ENCODE measurements around the gene UNC13A.

Gene UNC13A

DNA sequence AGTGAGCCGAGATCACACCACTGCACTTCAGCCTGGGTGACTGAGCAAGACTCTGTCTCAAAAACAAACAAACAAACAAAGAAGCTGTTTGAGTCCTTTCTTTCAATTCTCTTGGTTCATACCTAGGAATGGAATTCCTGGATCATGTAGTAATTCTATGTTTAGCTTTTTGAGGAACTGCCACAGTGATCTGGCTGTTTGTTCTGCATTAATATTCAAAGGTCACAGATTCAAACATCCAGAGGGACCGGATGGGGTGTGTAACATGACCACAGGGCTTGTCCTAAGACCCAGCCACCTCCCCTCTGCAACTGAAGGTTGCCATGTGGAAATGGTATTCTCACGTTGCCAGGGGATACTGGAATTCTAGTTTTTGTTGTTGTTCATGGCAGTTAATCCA, 122.5 kb downstream of the UNC13A start:
- no peaks in the 10 kb centered on the region for H4K20me1 ChIP-seq (ENCODE audit: insufficient read depth, low read length, poor library complexity, severe bottlenecking)

DNA sequence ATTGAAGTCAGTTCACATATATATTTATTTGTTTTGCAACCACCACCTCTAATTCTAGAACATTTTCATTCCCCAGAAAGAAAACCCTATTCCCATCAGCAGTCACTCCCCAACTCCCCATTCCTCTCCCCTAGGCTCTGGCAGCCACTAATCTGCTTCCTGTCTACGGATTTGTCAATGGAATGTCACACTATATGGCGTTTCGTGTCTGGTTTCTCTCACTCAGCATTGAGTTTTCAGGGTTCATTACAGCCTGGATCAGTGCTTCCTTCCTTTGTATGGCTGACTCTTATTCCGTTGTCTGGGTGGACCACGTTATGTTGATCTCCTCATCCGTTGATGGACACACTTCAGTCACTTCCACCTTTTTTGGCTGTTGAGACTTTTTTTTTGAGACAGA, 123.4 kb downstream of the UNC13A start:
- TF ChIP-seq, protein P1, sequence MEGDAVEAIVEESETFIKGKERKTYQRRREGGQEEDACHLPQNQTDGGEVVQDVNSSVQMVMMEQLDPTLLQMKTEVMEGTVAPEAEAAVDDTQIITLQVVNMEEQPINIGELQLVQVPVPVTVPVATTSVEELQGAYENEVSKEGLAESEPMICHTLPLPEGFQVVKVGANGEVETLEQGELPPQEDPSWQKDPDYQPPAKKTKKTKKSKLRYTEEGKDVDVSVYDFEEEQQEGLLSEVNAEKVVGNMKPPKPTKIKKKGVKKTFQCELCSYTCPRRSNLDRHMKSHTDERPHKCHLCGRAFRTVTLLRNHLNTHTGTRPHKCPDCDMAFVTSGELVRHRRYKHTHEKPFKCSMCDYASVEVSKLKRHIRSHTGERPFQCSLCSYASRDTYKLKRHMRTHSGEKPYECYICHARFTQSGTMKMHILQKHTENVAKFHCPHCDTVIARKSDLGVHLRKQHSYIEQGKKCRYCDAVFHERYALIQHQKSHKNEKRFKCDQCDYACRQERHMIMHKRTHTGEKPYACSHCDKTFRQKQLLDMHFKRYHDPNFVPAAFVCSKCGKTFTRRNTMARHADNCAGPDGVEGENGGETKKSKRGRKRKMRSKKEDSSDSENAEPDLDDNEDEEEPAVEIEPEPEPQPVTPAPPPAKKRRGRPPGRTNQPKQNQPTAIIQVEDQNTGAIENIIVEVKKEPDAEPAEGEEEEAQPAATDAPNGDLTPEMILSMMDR (conservative IDR thresholded peaks at IDR 0.05; ENCODE audit: low read length): no peak
- TF ChIP-seq EZH2phosphoT487 (IDR thresholded peaks at IDR 0.05; ENCODE audit: borderline replicate concordance): no peak

More for the DNA sequence above, 122.5 kb downstream of the UNC13A start:
- no peak overlapping the region for H3K4me3 ChIP-seq (ENCODE audit: low read length, poor library complexity, severe bottlenecking)
- H3K9me3 ChIP-seq (ENCODE audit: insufficient read depth, low read depth, low read length): no peaks in the 10 kb centered on the region
- H3K4me1 ChIP-seq (ENCODE audit: insufficient read depth, low read length, poor library complexity, severe bottlenecking): no peaks in the 10 kb centered on the region
- H3K79me2 ChIP-seq (ENCODE audit: insufficient read depth, low read length): no peaks in the 10 kb centered on the region
- H3F3A ChIP-seq (ENCODE audit: low read depth): no peaks in the 10 kb centered on the region
- H3K27me3 ChIP-seq (ENCODE audit: insufficient read depth, low read length, poor library complexity, severe bottlenecking): no peaks in the 10 kb centered on the region
- H3K36me3 ChIP-seq (ENCODE audit: insufficient read depth, low read length): peaks cover 52% of the 10 kb centered on the region; the same call in 1 of the 2 replicates
- no peak overlapping the region for H3K9ac ChIP-seq (ENCODE audit: low read depth, low read length, poor library complexity, severe bottlenecking)
- no peak overlapping the region for H3K4me2 ChIP-seq (ENCODE audit: low read depth, low read length, poor library complexity, severe bottlenecking)
- no peaks in the 10 kb centered on the region for H3K9me2 ChIP-seq (replicated peaks; ENCODE audit: low read depth, low read length)
- TF ChIP-seq EZH2phosphoT487 (IDR thresholded peaks at IDR 0.05; ENCODE audit: borderline replicate concordance): no peak
- TF ChIP-seq, protein P1 (conservative IDR thresholded peaks at IDR 0.05; ENCODE audit: low read length): no peak
- H2AFZ ChIP-seq (ENCODE audit: low read length): no peak overlapping the region

DNA sequence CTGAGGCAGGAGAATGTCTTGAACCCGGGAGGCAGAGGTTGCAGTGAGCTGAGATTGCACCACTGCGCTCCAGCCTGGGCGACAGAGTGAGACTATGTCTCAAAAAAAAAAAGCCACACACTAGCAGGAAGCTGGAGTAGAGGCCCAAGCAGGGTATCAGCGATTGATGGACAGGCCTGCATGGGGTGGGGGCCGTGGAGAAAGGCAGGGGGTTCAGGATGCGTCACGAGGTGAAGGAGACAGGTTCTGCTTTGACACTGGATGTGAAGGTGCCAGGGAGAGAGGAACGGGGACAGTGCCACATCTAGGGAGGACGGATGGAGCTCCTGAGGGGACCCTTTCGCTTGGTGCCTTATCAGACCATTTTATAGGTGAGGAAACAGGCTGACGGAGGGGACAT, 125.6 kb downstream of the UNC13A start:
- H3K9me3 ChIP-seq (ENCODE audit: insufficient read depth, low read depth, low read length): no peaks in the 10 kb centered on the region
- H3K9me2 ChIP-seq (replicated peaks; ENCODE audit: low read depth, low read length): no peaks in the 10 kb centered on the region
- peaks cover 3% of the 10 kb centered on the region for H4K20me1 ChIP-seq (ENCODE audit: insufficient read depth, low read length, poor library complexity, severe bottlenecking)
- no peaks in the 10 kb centered on the region for H3F3A ChIP-seq (ENCODE audit: low read depth)
- peaks cover 23% of the 10 kb centered on the region for H3K79me2 ChIP-seq (ENCODE audit: insufficient read depth, low read length)
- no peaks in the 10 kb centered on the region for H3K27me3 ChIP-seq (ENCODE audit: insufficient read depth, low read length, poor library complexity, severe bottlenecking)
- H3K36me3 ChIP-seq (ENCODE audit: insufficient read depth, low read length): peaks cover 36% of the 10 kb centered on the region; the same call in 1 of the 2 replicates
- TF ChIP-seq, protein P1 (conservative IDR thresholded peaks at IDR 0.05; ENCODE audit: low read length): no peak
- TF ChIP-seq EZH2phosphoT487 (IDR thresholded peaks at IDR 0.05; ENCODE audit: borderline replicate concordance): no peak
- no peak overlapping the region for H2AFZ ChIP-seq (ENCODE audit: low read length)
- no peak overlapping the region for H3K4me2 ChIP-seq (ENCODE audit: low read depth, low read length, poor library complexity, severe bottlenecking)
- no peak overlapping the region for H3K4me3 ChIP-seq (ENCODE audit: low read length, poor library complexity, severe bottlenecking)
- H3K4me1 ChIP-seq (ENCODE audit: insufficient read depth, low read length, poor library complexity, severe bottlenecking): peaks cover under 1% of the 10 kb centered on the region
- H3K9ac ChIP-seq (ENCODE audit: low read depth, low read length, poor library complexity, severe bottlenecking): no peak overlapping the region

More for the DNA sequence above, 123.4 kb downstream of the UNC13A start:
- Histone ChIP-seq H2AFZ (ENCODE audit: low read length) (no peak overlapping the region), H3K4me3 (ENCODE audit: low read length, poor library complexity, severe bottlenecking) (no peak overlapping the region), H3K9me3 (ENCODE audit: insufficient read depth, low read depth, low read length) (no peaks in the 10 kb centered on the region), H3K9ac (ENCODE audit: low read depth, low read length, poor library complexity, severe bottlenecking) (no peak overlapping the region), H3K79me2 (ENCODE audit: insufficient read depth, low read length) (peaks cover 7% of the 10 kb centered on the region; the same call in 1 of the 2 replicates), H3K4me1 (ENCODE audit: insufficient read depth, low read length, poor library complexity, severe bottlenecking) (no peaks in the 10 kb centered on the region), H3K9me2 (replicated peaks; ENCODE audit: low read depth, low read length) (no peaks in the 10 kb centered on the region), H4K20me1 (ENCODE audit: insufficient read depth, low read length, poor library complexity, severe bottlenecking) (no peaks in the 10 kb centered on the region), H3K36me3 (ENCODE audit: insufficient read depth, low read length) (peaks cover 50% of the 10 kb centered on the region; the same call in 1 of the 2 replicates), H3K4me2 (ENCODE audit: low read depth, low read length, poor library complexity, severe bottlenecking) (no peak overlapping the region), H3K27me3 (ENCODE audit: insufficient read depth, low read length, poor library complexity, severe bottlenecking) (no peaks in the 10 kb centered on the region), H3F3A (ENCODE audit: low read depth) (no peaks in the 10 kb centered on the region)
